SK-N-SH treated with all-trans-retinoic acid at 6 μM for 48 hours (cell line): Measurements from ENCODE around the gene DDT.

Source experiments
- CREB5 ChIP-seq: fragments of 250-450 bp; sonication (Bioruptor Pico); IDR thresholded peaks from 2 replicates; pipeline ENCODE4 v1.5.1; 2020; ENCODE audit warnings: low read depth, mild to moderate bottlenecking, moderate library complexity
- ISL1 ChIP-seq: fragments of 250-450 bp; sonication (Bioruptor Pico); IDR thresholded peaks from 2 replicates; pipeline ENCODE4 v2.1.2; 2022; ENCODE audit warnings: mild to moderate bottlenecking, moderate library complexity
- OSR1 ChIP-seq: fragments of 250-450 bp; sonication (Bioruptor Pico); IDR thresholded peaks from 2 replicates; pipeline ENCODE4 v1.8.0; 2022; ENCODE audit warnings: moderate library complexity, mild to moderate bottlenecking, inconsistent platforms
- PPARA ChIP-seq: fragments of 250-450 bp; sonication (Bioruptor Pico); IDR thresholded peaks from 2 replicates; pipeline ENCODE4 v1.5.0; 2020; ENCODE audit warnings: mild to moderate bottlenecking, borderline replicate concordance
- RARB ChIP-seq: fragments of 250-450 bp; sonication (Bioruptor Pico); IDR thresholded peaks from 2 replicates; pipeline ENCODE4 v1.8.0; 2021; ENCODE audit warnings: mild to moderate bottlenecking, moderate library complexity
- TOX ChIP-seq: fragments of 250-450 bp; sonication (Bioruptor Pico); IDR thresholded peaks from 2 replicates; pipeline ENCODE4 v1.8.0; 2021; ENCODE audit warnings: mild to moderate bottlenecking, moderate library complexity, borderline replicate concordance
- ZFP30 ChIP-seq: fragments of 450-650 bp; formaldehyde crosslinking; IDR thresholded peaks from 2 replicates; pipeline ENCODE4 v1.5.0; 2022; ENCODE audit warnings: mild to moderate bottlenecking, moderate library complexity
- ZNF565 ChIP-seq: fragments of 450-650 bp; formaldehyde crosslinking; conservative IDR thresholded peaks from 2 replicates; pipeline ENCODE4 v1.5.0; 2020; ENCODE audit warnings: low read depth, mild to moderate bottlenecking, moderate library complexity
- TF ChIP-seq, protein P1 (sequence below): fragments of 250-450 bp; sonication (Bioruptor Pico); IDR thresholded peaks from 2 replicates; pipeline ENCODE4 v1.5.1; 2021; ENCODE audit warnings: mild to moderate bottlenecking, moderate library complexity
- TF ChIP-seq, protein P2 (sequence below): fragments of 250-450 bp; sonication (Bioruptor Pico); IDR thresholded peaks from 2 replicates; pipeline ENCODE4 v1.8.0; 2020; ENCODE audit warnings: mild to moderate bottlenecking, moderate library complexity, borderline replicate concordance

GRCh38 chr22:23969071-23969470 lies 5.2 kb downstream of the DDT start:
- TF ChIP-seq CREB5 (CRISPR knock-in tag) (no peak), ZFP30 (no peak), RARB (CRISPR knock-in tag) (no peak), OSR1 (no peak), ZNF565 (no peak), TOX (CRISPR knock-in tag) (no peak), ISL1 (CRISPR knock-in tag) (no peak), PPARA (no peak)
- TF ChIP-seq, protein P1, sequence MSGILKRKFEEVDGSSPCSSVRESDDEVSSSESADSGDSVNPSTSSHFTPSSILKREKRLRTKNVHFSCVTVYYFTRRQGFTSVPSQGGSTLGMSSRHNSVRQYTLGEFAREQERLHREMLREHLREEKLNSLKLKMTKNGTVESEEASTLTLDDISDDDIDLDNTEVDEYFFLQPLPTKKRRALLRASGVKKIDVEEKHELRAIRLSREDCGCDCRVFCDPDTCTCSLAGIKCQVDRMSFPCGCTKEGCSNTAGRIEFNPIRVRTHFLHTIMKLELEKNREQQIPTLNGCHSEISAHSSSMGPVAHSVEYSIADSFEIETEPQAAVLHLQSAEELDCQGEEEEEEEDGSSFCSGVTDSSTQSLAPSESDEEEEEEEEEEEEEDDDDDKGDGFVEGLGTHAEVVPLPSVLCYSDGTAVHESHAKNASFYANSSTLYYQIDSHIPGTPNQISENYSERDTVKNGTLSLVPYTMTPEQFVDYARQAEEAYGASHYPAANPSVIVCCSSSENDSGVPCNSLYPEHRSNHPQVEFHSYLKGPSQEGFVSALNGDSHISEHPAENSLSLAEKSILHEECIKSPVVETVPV (CRISPR knock-in tag), result no peak
- TF ChIP-seq, protein P2, sequence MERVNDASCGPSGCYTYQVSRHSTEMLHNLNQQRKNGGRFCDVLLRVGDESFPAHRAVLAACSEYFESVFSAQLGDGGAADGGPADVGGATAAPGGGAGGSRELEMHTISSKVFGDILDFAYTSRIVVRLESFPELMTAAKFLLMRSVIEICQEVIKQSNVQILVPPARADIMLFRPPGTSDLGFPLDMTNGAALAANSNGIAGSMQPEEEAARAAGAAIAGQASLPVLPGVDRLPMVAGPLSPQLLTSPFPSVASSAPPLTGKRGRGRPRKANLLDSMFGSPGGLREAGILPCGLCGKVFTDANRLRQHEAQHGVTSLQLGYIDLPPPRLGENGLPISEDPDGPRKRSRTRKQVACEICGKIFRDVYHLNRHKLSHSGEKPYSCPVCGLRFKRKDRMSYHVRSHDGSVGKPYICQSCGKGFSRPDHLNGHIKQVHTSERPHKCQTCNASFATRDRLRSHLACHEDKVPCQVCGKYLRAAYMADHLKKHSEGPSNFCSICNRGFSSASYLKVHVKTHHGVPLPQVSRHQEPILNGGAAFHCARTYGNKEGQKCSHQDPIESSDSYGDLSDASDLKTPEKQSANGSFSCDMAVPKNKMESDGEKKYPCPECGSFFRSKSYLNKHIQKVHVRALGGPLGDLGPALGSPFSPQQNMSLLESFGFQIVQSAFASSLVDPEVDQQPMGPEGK (CRISPR knock-in tag), result no peak
